Esophagus squamous epithelium (tissue), 5 donors: Measurements from ENCODE around the gene SERPINA5. TPM values are rescaled to one million over a fixed set of nuclear protein-coding genes. Genes with fewer than 3 reads are reported as not detected.
"Not testable (repeated sequence)": the region's sequence is repeated elsewhere in the genome, so short reads cannot be mapped to it uniquely, and the experiment has no call there.

Experiments used
- DNase-seq: peaks from one replicate; lab custom pipeline; 2025; lab: John Stamatoyannopoulos, UW
- H3K27ac ChIP-seq, 4 donors: fragments of 200-600 bp; sonication (generic); one replicate each; pipeline ENCODE4 v1.5.1; 2016 to 2019; ENCODE audit warnings: mild to moderate bottlenecking in 1 of 4
- H3K27me3 ChIP-seq, 4 donors: fragments of 200-600 bp; sonication (generic); 1 replicate in 3 of 4; 2 replicates in 1 of 4; pipeline versions ENCODE4 v1.5.1 to v1.6.0; 2017 to 2021; ENCODE audit warnings: antibody characterized with exemption in 1 of 4
- H3K36me3 ChIP-seq, 3 donors: fragments of 200-600 bp; sonication (generic); one replicate each; pipeline ENCODE4 v1.5.1; 2016 to 2019
- H3K4me1 ChIP-seq, 3 donors: fragments of 200-600 bp; sonication (generic); one replicate each; pipeline ENCODE4 v1.5.1; 2017 to 2019
- H3K4me3 ChIP-seq, 4 donors: fragments of 200-600 bp; sonication (generic); 1 replicate in 3 of 4; 2 replicates in 1 of 4; pipeline ENCODE4 v1.5.1; 2016 to 2019; ENCODE audit warnings: mild to moderate bottlenecking in 2 of 4, moderate library complexity in 1 of 4
- H3K9me3 ChIP-seq, 3 donors: fragments of 200-600 bp; sonication (generic); one replicate each; pipeline ENCODE4 v1.5.1; 2016 to 2019
- POLR2A ChIP-seq, 4 donors: fragments of 450-650 bp; IDR thresholded peaks; one replicate each; pipeline ENCODE4 v1.6.1; 2017; ENCODE audit warnings: antibody characterized with exemption in 4 of 4, mild to moderate bottlenecking in 4 of 4, moderate library complexity in 3 of 4
- WGBS, 2 donors: methylation state at CpG; one replicate each; pipeline ENCODE4 v1.1.5; 2018; 5-methylcytosine and 5-hydroxymethylcytosine counted together
- intact Hi-C: fragments of 100-400 bp; cut with DNase I; formaldehyde crosslinking; loops from one replicate; pipeline ENCODE4 v1.15.0; 2022
- total RNA-seq, 4 donors: library from RNA; depleted of rRNA; stranded (reverse); fragments of >200 nt; gene quantifications; one replicate each; pipeline ENCODE4 v1.1.0, GENCODE V29; 2016
- TF ChIP-seq, protein P1 (sequence below), 6 experiments: fragments of 450-650 bp in 4 of 6; fragments of 200-600 bp in 2 of 6; sonication (generic) in 2 of 6; IDR thresholded peaks; one replicate each; pipeline ENCODE4 v1.5.1; 2016 to 2019; ENCODE audit warnings: antibody characterized with exemption in 6 of 6, mild to moderate bottlenecking in 4 of 6, moderate library complexity in 4 of 6
- donor health status: DM: yes; HTN: yes; CAD: no.

Gene SERPINA5
- total RNA-seq, 4 donors from 2014 or later = 0.12 to 0.38 (median 0.35) TPM; not detected in 1

DNA sequence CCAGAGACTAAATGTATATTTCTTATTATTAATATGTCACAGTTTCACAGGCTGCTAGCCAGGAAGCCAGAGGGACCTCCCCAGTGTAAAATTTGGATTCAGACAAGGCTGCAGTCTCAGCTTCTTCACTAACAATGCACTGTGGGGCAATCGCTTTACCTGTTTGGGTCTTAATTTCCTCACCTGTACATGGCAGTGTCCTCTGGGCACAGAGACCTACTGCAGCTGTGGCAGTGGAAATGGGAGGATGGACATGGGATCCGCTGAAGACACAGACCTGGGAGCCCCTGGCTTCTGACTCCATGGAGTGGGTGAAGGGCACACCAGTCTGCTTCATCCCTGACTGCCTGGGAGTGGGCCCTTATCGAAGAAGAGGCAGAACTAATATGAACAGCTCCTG is 6.9 kb upstream of the SERPINA5 start:
- Histone ChIP-seq H3K4me3 (no peak overlapping the region), H3K9me3 (no peaks in the 10 kb centered on the region), H3K36me3 (no peaks in the 10 kb centered on the region), H3K4me1 (peaks cover 0 to 12% (median 0%) of the 10 kb centered on the region in 3 donors), H3K27me3 (peaks cover 0 to 8% (median 0%) of the 10 kb centered on the region in 4 donors), H3K27ac (no peak overlapping the region)
- DNase-seq = no peak
- intact Hi-C loops = no loop called here
- no peak for TF ChIP-seq POLR2A (IDR thresholded peaks at IDR 0.05)
- TF ChIP-seq, protein P1, sequence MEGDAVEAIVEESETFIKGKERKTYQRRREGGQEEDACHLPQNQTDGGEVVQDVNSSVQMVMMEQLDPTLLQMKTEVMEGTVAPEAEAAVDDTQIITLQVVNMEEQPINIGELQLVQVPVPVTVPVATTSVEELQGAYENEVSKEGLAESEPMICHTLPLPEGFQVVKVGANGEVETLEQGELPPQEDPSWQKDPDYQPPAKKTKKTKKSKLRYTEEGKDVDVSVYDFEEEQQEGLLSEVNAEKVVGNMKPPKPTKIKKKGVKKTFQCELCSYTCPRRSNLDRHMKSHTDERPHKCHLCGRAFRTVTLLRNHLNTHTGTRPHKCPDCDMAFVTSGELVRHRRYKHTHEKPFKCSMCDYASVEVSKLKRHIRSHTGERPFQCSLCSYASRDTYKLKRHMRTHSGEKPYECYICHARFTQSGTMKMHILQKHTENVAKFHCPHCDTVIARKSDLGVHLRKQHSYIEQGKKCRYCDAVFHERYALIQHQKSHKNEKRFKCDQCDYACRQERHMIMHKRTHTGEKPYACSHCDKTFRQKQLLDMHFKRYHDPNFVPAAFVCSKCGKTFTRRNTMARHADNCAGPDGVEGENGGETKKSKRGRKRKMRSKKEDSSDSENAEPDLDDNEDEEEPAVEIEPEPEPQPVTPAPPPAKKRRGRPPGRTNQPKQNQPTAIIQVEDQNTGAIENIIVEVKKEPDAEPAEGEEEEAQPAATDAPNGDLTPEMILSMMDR (IDR thresholded peaks at IDR 0.05) = no peak
- WGBS, 2 donors = 84 to 86% methylated on average over 1 to 3 of the region's 3 CpGs

DNA sequence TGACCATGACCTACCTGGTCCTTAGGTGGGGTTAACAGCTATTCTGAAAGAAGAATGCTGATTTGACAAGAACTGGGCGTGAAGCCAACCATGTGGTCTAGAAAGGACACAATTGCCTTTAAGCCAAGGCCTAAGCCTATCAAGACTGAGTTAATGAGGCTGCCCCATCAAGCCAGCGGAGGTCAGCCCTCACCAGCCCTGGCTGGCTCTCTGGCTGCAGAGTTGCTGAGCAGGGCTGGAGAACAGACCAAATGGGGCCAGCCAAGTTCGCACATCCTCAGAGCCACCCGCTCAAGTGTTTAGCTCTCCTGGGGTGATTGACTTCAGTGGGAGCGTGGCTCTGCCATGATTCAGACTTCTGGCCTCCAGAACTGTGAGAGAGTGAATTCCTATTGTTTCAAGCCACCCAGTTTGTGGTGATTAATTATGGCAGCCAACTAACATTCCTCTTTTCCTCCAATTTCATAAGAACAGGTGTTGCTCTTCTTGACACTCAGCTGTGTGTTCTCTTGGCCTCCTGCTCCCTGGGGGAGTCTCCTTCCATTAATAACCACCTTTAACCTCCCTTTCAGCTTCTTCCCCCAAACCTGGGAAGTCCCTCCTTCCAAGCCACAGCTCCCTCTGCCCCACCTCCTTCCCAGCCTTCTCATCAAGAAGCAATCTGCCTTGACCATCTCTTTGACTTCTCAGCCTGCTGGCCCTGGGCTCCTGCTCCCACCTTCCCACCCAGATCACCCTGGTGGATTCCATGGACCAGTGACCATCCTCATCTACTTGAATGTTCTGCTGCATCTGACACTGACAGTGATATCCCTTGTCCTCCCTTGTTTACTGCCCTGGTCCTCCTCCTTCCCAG is 5.3 kb upstream of the SERPINA5 start:
- H3K36me3 ChIP-seq = no peaks in the 10 kb centered on the region
- WGBS, 2 donors = 84 to 93% methylated on average over 2 to 5 of the region's 5 CpGs
- peaks cover 0 to 12% (median 0%) of the 10 kb centered on the region in 3 donors for H3K4me1 ChIP-seq
- no peak overlapping the region for H3K4me3 ChIP-seq
- H3K27ac ChIP-seq = no peak overlapping the region
- H3K9me3 ChIP-seq = no peaks in the 10 kb centered on the region
- no peak for DNase-seq
- TF ChIP-seq, protein P1 (IDR thresholded peaks at IDR 0.05) = no peak
- TF ChIP-seq POLR2A (IDR thresholded peaks at IDR 0.05) = no peak
- intact Hi-C loops = no loop called here
- H3K27me3 ChIP-seq = peaks cover 0 to 10% (median 0%) of the 10 kb centered on the region in 4 donors

GRCh38 chr14:94577472-94577871 is 3.8 kb upstream of the SERPINA5 start:
- H3K9me3 ChIP-seq, H3K27ac ChIP-seq, H3K4me3 ChIP-seq, H3K36me3 ChIP-seq, DNase-seq, H3K4me1 ChIP-seq, intact Hi-C loops: not testable (repeated sequence)
- peaks cover 0 to 15% (median 0%) of the 10 kb centered on the region in 4 donors for H3K27me3 ChIP-seq

DNA sequence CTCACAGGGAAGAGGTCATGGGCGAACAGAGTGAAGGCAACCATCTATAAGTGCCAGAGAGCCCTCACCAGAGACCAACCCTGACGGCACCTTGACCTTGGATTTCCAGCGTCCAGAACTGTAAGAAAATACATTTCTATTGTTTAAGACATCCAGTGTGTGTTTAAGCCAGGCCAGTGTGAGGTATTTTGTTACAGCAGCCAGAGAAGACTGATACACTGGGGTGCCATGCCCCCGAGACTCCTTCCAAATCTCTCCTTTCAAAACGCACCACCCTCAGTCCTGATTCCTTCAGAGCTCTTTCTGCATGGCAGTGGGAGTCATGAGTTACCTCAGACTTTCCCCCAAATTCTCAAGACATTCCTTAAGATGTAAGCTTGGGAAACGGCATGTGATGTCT is 2.5 kb upstream of the SERPINA5 start:
- no peak for DNase-seq
- no peaks in the 10 kb centered on the region for H3K4me1 ChIP-seq
- TF ChIP-seq, protein P1 (IDR thresholded peaks at IDR 0.05) = no peak
- TF ChIP-seq POLR2A (IDR thresholded peaks at IDR 0.05) = no peak

DNA sequence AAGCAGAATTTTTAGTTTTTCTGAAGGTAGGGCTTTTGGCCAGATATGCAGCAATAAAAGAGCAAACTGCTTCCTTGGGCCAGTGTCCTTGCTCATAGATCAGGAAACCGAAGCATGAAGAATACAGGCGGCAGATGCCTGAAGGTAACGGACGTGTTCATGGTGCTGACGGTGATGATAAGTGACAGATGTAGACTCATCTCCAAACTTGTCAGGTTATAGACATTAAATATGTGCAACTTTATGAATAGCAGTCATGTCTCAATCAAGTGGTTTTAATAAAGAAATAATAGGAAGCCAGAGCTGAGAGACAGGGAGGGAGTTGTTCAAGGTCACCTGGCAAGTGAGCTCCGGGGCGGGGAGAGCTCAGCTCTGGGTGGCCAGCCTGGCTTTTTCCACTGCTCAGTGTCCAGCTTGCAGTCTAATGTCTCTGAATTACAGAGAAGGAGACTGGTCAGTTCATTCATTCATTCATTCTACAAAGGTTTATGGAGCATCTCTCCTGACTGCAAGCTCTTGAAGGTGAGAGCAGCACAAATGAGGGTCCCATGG is 1.0 kb downstream of the SERPINA5 start:
- intact Hi-C loops = no loop called here

More for the DNA sequence above, 2.5 kb upstream of the SERPINA5 start:
- WGBS, 2 donors = 74 to 77% methylated on average over 5 to 6 of the region's 6 CpGs
- intact Hi-C loops = no loop called here
- Histone ChIP-seq H3K9me3 (no peaks in the 10 kb centered on the region), H3K4me3 (no peak overlapping the region), H3K27ac (no peak overlapping the region), H3K36me3 (no peaks in the 10 kb centered on the region), H3K27me3 (peaks cover 0 to 15% (median 0%) of the 10 kb centered on the region in 4 donors)

More for the DNA sequence above, 1.0 kb downstream of the SERPINA5 start:
- Histone ChIP-seq H3K4me1 (no peaks in the 10 kb centered on the region), H3K36me3 (no peaks in the 10 kb centered on the region), H3K27ac (no peak overlapping the region), H3K4me3 (no peak overlapping the region), H3K9me3 (no peaks in the 10 kb centered on the region), H3K27me3 (peaks cover 0 to 15% (median 0%) of the 10 kb centered on the region in 4 donors)
- DNase-seq = no peak
- TF ChIP-seq POLR2A (IDR thresholded peaks at IDR 0.05) = no peak
- TF ChIP-seq, protein P1 (IDR thresholded peaks at IDR 0.05) = no peak
- WGBS, 2 donors = 84 to 85% methylated on average over 7 of the region's 7 CpGs
